Erythroblast (primary cell): ENCODE measurements around the gene RNF26.
"Not testable (repeated sequence)": the region's sequence is repeated elsewhere in the genome, so short reads cannot be mapped to it uniquely, and the experiment has no call there.

Experiments used
- DNase-seq, 2 experiments: peaks; one replicate each; lab custom pipeline; 2025; lab: John Stamatoyannopoulos, UW
- GATA1 ChIP-seq: IDR thresholded peaks from 2 replicates; pipeline ENCODE4 v1.6.1; 2011; ENCODE audit warnings: low read depth, mild to moderate bottlenecking, control low read depth, low read length, moderate library complexity
- POLR2A ChIP-seq: IDR thresholded peaks from 2 replicates; pipeline ENCODE4 v1.6.1; 2011; ENCODE audit warnings: mild to moderate bottlenecking, low read length

The RNF26 gene

GRCh38 chr11:119381181-119381988, 47.1 kb downstream of the RNF26 start, which contains the start of gene USP2:
Gene USP2 (minus strand): TSS chr11:119381690. CDS start chr11:119373480, 8,210 bp downstream.
- DNase-seq = peak; percentile 93 to 96
- TF ChIP-seq POLR2A = no peak
- no peak for TF ChIP-seq GATA1

DNA sequence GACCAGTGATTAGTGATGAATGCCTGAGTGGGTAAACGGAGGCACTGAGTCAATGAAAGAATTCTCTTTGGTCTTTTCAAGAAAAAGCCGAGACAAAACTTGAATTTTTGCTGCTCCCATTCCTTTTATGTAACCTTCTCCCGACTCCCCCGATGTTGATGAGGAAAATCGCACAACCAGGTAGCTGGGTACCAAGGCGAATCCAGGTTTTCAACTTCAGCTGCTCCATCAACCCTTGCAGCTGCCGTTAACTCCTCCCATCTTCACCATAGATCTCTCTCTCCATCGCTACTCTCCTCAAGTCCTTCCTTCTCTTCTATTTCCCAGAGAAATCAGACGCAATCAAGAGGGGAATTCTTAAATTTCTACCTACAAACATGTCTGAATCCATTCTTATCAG, 47.8 kb downstream of the RNF26 start:
- TF ChIP-seq POLR2A (no peak), GATA1 (no peak)
- DNase-seq = no peak

- DNase-seq = not testable (repeated sequence)
These were observed 48.2 kb downstream of the RNF26 start for GRCh38 chr11:119382513-119382912.

- TF ChIP-seq GATA1 (no peak), POLR2A (no peak)
- no peak for DNase-seq
These were observed 50.0 kb downstream of the RNF26 start for GRCh38 chr11:119384332-119384731.
